Stimulated activated CD4-positive, alpha-beta T cell treated with anti-CD3 and anti-CD28 coated beads, Interleukin-15, amount 100 ng/mL, for 24 hours (primary cell): ENCODE data around the gene CCDC86.
"Not testable (repeated sequence)": the region's sequence is repeated elsewhere in the genome, so short reads cannot be mapped to it uniquely, and the experiment has no call there.

Experiments used
- DNase-seq: peaks from one replicate; pipeline ENCODE4 v3.0.0-alpha.2; 2020

Gene CCDC86, protein sequence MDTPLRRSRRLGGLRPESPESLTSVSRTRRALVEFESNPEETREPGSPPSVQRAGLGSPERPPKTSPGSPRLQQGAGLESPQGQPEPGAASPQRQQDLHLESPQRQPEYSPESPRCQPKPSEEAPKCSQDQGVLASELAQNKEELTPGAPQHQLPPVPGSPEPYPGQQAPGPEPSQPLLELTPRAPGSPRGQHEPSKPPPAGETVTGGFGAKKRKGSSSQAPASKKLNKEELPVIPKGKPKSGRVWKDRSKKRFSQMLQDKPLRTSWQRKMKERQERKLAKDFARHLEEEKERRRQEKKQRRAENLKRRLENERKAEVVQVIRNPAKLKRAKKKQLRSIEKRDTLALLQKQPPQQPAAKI

DNA sequence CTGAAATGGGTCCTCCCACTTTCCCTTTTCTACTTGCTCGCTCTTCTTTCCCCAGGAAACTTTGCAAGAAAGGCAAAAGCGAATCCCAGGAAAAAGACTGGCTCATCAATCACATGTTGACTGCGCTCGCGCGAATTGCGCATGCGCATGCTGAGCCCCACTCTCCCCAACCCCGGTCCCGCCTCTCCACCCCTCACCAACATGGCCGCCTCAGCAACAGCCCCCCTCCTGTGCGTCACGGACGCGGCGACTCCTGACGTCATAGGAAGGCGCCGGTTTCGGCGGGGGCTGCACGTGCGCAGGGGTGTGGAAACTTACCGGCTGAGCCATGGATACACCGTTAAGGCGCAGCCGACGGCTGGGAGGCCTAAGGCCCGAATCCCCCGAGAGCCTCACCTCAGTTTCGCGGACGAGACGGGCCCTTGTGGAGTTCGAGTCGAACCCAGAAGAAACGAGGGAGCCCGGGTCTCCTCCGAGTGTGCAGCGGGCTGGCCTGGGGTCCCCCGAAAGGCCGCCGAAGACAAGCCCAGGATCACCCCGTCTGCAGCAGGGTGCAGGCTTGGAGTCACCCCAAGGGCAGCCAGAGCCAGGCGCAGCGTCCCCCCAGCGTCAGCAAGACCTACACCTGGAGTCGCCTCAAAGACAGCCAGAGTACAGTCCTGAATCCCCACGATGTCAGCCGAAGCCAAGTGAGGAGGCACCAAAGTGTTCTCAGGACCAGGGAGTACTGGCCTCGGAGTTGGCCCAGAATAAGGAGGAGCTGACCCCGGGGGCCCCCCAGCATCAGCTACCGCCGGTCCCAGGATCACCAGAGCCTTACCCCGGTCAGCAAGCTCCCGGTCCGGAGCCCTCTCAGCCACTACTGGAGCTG lies at the start of gene CCDC86:
CCDC86 (plus strand) TSS at position 317 of the 871 bp plus-strand sequence; CDS start at position 329, 12 bp downstream.
- peak; percentile 98 for DNase-seq

GRCh38 chr11:60792521-60792920 lies 49.4 kb upstream of the CCDC86 start:
- no peak for DNase-seq

DNA sequence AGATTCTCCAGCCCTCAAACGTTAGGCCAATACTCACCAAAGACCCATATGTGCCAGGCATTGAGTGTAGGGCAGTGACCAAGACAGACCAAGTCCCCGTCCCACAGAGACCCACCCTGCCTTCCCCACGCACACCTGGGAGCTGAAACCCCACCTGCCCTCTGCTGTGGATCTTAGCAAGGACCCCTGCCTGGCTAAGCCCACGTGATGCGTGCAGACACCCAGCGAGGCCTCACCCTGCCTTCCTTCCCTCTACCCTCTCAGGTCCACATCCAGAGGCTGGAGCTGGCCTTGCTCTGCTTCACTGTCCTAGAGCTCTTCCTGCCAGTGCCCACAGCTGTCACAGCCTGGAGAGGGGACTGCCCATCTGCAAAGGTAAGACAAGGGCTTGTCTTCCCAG lies 46.6 kb upstream of the CCDC86 start:
- DNase-seq: no peak

- DNase-seq: no peak
These were observed 43.9 kb upstream of the CCDC86 start for GRCh38 chr11:60797846-60798630.

GRCh38 chr11:60798631-60799030 lies 43.3 kb upstream of the CCDC86 start:
- no peak for DNase-seq

- no peak for DNase-seq
These were observed 40.7 kb upstream of the CCDC86 start for GRCh38 chr11:60801194-60801593.

GRCh38 chr11:60803273-60803936 lies 38.5 kb upstream of the CCDC86 start:
- DNase-seq: no peak

- DNase-seq: no peak
These were observed 32.7 kb upstream of the CCDC86 start for GRCh38 chr11:60809249-60809648.

DNA sequence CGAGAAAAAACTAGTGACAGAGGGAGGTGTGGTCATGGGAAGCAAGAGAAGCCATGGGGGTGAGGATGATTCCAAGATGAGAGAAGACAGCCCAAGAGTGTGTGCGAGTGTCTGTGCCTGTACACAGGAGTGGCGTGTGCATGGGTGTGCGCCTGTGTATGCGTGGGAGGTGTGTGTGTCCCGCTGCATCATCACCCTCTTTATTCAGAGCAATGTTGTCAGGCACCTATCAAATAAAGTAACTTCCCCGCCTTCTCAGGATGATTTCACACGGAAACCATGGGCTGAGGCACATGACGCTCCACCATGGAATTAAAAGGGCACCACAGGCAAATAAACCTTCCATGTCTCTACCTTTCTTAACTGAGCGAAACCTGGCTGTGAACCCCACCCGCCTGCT lies 32.2 kb upstream of the CCDC86 start:
- no peak for DNase-seq

GRCh38 chr11:60810151-60810550 lies 31.8 kb upstream of the CCDC86 start:
- no peak for DNase-seq

DNA sequence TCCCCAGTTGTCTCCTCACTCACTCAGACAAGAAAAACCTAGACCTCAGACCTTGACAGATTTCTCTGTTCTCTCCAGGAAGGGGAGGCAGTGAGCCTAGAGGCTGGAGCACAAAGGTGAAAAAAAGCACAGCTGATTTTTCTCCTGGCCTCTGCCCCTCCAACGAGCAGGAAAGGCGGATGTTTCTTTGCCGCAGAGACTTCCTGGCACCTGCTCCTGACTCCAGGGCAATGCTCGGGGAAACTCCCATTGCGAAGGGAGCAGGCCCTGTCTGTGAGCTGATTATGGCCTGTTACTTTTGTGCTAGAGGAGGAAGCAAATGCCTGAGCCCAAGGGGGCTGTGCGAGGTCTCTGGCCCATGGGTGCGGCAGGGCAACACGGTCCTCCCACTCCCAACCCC lies 31.3 kb upstream of the CCDC86 start:
- DNase-seq: no peak

- no peak for DNase-seq
These were observed 28.6 kb upstream of the CCDC86 start for GRCh38 chr11:60813324-60813723.

DNA sequence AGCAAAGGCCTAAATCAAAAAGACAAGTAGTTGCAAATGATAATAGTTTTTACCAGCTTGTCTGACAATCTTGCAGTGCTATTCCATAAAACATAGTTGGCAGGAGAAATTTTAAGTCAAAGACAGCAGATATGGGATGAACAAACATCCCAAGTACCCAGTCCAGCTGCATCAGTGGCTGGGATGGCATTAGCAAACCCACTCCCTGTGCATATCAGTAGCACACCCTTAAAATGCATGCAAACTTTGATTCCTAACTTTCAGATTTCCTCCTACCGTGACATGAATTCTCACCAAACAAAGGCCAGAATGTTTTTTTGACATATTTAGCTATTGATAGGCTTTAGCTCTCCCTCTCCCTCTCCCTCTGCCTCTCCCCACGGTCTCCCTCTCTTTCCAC lies 27.8 kb upstream of the CCDC86 start:
- no peak for DNase-seq

DNA sequence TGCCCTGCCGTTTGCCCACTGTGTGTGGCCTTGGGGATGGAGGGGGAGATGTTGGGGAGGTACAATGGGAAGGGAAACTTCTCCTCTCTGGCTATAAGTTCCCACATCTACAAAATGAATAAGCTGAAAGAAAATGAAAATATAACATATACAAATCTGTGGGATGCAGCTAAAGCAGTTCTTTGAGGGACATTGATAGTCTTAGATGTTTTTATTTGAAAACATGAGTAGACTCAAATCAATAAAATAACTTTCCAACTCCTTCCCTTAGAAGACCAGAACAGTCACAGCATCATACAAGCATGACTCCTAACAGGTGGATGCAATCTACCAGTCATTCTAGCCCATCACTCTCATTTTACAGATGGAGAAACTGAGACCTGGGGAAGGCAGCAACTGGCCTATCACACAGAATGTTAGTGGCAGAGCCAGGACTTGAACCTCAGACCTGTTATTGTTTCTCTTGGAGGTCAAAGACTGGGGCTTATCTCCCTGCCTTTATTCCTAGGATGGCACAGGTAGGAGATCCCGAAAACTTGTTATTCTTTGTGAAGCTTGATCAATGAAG lies 25.2 kb upstream of the CCDC86 start:
- DNase-seq: no peak

DNA sequence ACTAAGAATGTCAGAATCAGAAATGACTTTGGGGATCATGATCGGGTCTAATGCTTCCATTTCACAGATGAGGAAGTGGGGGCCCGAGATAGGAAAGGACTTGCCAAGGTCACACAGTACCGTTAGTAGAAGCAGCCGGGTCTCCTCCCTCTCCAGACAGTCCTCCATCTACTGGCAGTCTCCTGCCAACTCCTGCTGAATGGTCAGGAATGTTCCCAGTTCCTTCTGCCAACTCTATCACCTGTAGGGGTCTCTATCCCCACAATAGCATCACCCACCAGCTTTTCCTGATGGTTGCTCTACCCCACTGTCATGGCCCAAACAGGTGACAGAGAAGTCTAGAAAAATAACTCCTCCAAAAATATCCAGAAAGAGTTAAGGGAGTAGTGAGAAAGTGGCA lies 23.9 kb upstream of the CCDC86 start:
- no peak for DNase-seq

GRCh38 chr11:60821827-60822599 lies 19.9 kb upstream of the CCDC86 start:
- DNase-seq: no peak

DNA sequence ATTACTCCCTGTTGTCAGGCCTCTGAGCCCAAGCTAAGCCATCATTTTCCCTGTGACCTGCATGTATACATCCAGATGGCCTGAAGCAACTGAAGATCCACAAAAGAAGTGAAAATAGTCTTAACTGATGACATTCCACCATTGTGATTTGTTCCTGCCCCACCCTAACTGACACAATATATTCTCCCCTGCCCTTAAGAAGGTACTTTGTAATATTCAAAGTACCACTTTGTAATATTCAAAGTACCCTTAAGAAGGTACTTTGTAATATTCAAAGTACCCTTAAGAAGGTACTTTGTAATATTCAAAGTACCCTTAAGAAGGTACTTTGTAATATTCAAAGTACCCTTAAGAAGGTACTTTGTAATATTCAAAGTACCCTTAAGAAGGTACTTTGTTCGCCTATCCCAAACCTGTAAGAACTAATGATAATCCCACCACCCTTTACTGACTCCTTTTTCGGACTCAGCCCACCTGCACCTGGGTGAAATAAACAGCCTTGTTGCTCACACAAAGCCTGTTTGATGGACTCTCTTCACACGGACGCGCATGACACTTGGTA lies 18.1 kb upstream of the CCDC86 start:
- not testable (repeated sequence) for DNase-seq

DNA sequence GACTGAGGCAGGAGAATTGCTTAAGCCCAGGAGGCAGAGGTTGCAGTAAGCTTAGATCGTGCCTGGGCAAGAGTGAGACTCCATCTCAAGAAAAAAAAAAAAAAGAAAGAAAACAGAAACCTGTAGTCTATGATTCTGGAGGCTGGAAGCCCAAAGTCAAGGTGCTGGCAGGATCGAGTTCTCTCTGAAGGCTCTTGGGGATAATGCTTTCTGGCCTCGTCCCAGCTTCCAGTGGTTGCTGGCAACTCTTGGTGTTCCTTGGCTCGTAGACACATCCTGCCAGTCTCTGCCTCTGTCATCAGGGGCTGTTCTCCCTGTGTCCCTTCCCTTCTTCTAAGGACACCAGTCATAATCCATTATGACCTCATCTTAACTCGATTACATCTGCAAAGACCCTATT lies 16.8 kb upstream of the CCDC86 start:
- DNase-seq: no peak

DNA sequence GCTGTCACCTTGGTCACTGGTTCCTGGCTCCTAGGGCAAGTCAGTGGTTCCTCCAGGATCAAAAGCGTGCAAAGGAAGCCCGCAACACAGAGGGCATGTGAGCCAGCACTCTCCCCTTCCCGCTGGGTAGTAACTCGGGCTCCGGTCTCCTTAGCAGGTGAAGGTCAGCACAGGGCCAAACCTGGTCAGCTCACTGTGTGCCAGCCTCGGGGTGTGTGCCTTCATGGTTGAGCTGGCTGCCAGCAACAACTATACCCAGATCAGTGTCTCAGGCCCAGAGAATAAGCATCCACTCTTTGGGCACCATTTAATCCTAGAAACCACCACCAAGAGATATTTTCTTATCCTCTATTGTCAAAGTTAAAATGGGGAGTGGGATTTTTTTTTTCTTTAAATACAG lies 16.1 kb upstream of the CCDC86 start:
- no peak for DNase-seq

DNA sequence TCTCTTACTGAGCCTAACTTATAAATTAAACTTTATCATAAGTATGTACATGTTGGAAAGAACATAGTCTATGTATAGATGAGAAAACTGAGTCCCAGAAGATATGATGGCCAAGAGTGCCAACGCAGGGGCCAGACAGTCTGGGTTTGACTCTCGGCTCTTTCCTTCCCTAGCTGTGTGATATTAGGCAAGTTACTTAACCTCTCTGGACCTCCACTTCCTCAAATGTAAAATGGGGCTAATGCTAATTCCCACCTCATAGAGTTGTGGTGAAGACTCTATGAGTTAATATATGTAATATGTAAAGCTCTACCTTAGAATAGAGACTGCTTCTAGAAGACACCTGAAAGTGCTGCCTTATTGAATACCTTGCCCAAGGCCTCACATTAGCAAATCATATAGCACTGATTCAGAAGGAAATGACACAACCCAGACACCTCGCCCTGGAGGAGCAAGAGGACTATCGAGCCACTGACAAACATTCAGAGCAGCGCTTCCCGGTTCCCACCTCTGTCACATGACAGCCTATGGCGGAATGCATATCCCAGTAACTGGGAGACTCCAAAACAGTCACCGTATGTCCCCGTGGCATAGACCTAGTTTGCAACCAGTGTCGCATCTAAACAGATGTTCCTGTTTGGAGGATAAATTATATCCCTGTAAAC lies 11.3 kb upstream of the CCDC86 start:
- no peak for DNase-seq

DNA sequence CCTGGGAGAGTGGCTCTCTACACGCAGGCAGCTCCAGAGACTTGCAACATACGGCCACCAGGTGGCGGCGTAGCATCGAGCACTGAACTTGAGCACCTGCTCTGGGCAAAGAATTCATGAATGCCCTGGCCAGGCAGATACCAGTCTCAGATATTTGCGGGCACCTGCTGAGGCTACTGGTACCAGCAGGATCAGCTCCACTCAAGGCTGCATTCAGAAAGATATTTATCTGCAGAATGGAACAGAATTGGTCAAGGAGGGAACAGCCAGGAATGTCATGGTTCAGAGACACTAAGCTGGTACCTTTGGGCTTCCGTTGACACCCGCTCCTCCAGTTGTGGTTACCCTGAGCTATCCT lies 10.8 kb upstream of the CCDC86 start:
- DNase-seq: peak; percentile 87
